Measurements from ENCODE around the gene DYNLL1. TPM values are rescaled to one million over a fixed set of nuclear protein-coding genes. Genes with fewer than 3 reads are reported as not detected.
A peak's percentile ranks its signal among the peaks of the same experiment; 100 is the strongest.

Gene DYNLL1
- total and polyA plus RNA-seq, 2 of the 13 experiments (the other 11 are each of a cell fraction or from before 2014, with no cell fraction given): 271 to 294 TPM

DNA sequence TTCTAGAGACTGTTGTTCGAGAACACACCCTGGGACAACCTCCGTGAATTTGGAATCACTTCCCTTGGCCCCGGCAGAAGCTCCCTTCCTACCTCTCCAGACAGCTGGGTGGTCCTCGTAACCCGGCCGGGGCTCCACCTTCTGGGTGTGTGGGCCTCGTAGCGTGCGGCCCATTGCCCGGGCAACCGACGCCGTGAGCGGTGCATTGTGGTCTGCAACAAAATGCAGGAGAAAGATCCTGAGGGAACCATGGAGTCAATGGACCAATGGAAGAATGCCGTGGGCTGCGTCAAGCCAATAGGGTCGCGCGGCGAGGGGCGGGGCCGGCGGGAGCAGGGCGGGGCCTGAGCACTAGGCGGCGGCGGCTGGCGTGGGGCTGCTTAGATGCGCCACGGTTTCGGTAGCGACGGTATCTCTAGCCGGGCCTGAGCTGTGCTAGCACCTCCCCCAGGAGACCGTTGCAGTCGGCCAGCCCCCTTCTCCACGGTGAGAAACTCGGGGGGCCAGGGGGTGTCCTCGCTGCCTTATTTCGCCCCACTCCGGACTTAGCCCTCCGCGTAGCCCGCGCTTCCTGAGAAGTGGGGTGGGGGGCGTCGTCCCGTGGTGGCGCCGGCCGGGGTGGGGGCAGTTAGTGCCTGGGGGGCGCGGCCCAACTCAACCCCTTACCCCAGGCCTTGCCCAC lies at the start of gene DYNLL1 (continued):
- TF ChIP-seq SUZ12 (IDR thresholded peaks at IDR 0.05; ENCODE audit: low read depth, low read length) (peak; percentile 41; the same call in 1 of the 2 replicates), SMAD1 (CRISPR knock-in tag; IDR thresholded peaks at IDR 0.05; ENCODE audit: borderline replicate concordance, low read depth) (no peak), SYNCRIP (IDR thresholded peaks at IDR 0.05; ENCODE audit: insufficient read depth, low read depth, low read length) (no peak), ZFX (CRISPR knock-in tag; IDR thresholded peaks at IDR 0.05; ENCODE audit: low read depth) (peak; percentile 91), ZNF235 (CRISPR knock-in tag; IDR thresholded peaks at IDR 0.05; ENCODE audit: borderline replicate concordance) (0 out of 2 replicates have a peak, but pooled peaks have one; percentile 87), GZF1 (CRISPR knock-in tag; IDR thresholded peaks at IDR 0.05) (no peak), ZNF562 (CRISPR knock-in tag; IDR thresholded peaks at IDR 0.05; ENCODE audit: borderline replicate concordance) (no peak), ZNF224 (CRISPR knock-in tag; IDR thresholded peaks at IDR 0.05) (0 out of 2 replicates have a peak, but pooled peaks have one; percentile 66), ELF3 (CRISPR knock-in tag; IDR thresholded peaks at IDR 0.05) (no peak), GATAD2A (CRISPR knock-in tag; IDR thresholded peaks at IDR 0.05) (no peak; the same call in 1 of the 2 replicates), SMC3 (IDR thresholded peaks at IDR 0.05; ENCODE audit: low read length) (no peak), ZNF598 (CRISPR knock-in tag; IDR thresholded peaks at IDR 0.05; ENCODE audit: borderline replicate concordance) (no peak), MZF1 (CRISPR knock-in tag; IDR thresholded peaks at IDR 0.05; ENCODE audit: borderline replicate concordance) (no peak), HOXA3 (CRISPR knock-in tag; IDR thresholded peaks at IDR 0.05) (peak; percentile 77), BATF2 (CRISPR knock-in tag; IDR thresholded peaks at IDR 0.05) (0 out of 2 replicates have a peak, but pooled peaks have one; percentile 34), RNF2 (conservative IDR thresholded peaks at IDR 0.05; ENCODE audit: low read depth) (no peak), RARA (CRISPR knock-in tag; IDR thresholded peaks at IDR 0.05) (0 out of 2 replicates have a peak, but pooled peaks have one; percentile 7), ZNF550 (CRISPR knock-in tag; IDR thresholded peaks at IDR 0.05; ENCODE audit: borderline replicate concordance) (no peak), ISL2 (CRISPR knock-in tag; IDR thresholded peaks at IDR 0.05) (peak; percentile 49; the same call in 1 of the 2 replicates), KDM6A (CRISPR knock-in tag; IDR thresholded peaks at IDR 0.05; ENCODE audit: low read depth) (no peak), MBD4 (IDR thresholded peaks at IDR 0.05; ENCODE audit: borderline replicate concordance, low read length) (no peak), ATF1 (CRISPR knock-in tag; IDR thresholded peaks at IDR 0.05) (peak; percentile 57), HNF4G (IDR thresholded peaks at IDR 0.05; ENCODE audit: borderline replicate concordance, low read depth, low read length) (0 out of 2 replicates have a peak, but pooled peaks have one; percentile 9), HNF4G (CRISPR knock-in tag; IDR thresholded peaks at IDR 0.05; ENCODE audit: borderline replicate concordance, low read depth) (no peak), ZNF3 (CRISPR knock-in tag; IDR thresholded peaks at IDR 0.05) (no peak), NFRKB (IDR thresholded peaks at IDR 0.05) (no peak), ZNF382 (CRISPR knock-in tag; IDR thresholded peaks at IDR 0.05; ENCODE audit: borderline replicate concordance) (no peak), MATR3 (CRISPR knock-in tag; IDR thresholded peaks at IDR 0.05) (no peak)
- TF ChIP-seq, protein P1, sequence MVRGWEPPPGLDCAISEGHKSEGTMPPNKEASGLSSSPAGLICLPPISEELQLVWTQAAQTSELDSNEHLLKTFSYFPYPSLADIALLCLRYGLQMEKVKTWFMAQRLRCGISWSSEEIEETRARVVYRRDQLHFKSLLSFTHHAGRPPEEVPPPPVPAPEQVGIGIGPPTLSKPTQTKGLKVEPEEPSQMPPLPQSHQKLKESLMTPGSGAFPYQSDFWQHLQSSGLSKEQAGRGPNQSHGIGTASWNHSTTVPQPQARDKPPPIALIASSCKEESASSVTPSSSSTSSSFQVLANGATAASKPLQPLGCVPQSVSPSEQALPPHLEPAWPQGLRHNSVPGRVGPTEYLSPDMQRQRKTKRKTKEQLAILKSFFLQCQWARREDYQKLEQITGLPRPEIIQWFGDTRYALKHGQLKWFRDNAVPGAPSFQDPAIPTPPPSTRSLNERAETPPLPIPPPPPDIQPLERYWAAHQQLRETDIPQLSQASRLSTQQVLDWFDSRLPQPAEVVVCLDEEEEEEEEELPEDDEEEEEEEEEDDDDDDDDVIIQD (CRISPR knock-in tag; IDR thresholded peaks at IDR 0.05; ENCODE audit: low read depth): no peak
- TF ChIP-seq, protein P2, sequence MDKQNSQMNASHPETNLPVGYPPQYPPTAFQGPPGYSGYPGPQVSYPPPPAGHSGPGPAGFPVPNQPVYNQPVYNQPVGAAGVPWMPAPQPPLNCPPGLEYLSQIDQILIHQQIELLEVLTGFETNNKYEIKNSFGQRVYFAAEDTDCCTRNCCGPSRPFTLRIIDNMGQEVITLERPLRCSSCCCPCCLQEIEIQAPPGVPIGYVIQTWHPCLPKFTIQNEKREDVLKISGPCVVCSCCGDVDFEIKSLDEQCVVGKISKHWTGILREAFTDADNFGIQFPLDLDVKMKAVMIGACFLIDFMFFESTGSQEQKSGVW (CRISPR knock-in tag; IDR thresholded peaks at IDR 0.05; ENCODE audit: borderline replicate concordance): 0 out of 2 replicates have a peak, but pooled peaks have one; percentile 26
